NCI-H510A treated with DMSO at 0.1 percent for 48 hours (cell line): Measurements from ENCODE around the gene ARHGEF17.

Experiments
- DNase-seq: peaks from one replicate; lab custom pipeline; 2025; lab: John Stamatoyannopoulos, UW

The ARHGEF17 gene

GRCh38 chr11:73356979-73357860 lies 49.1 kb downstream of the ARHGEF17 start:
- no peak for DNase-seq

- DNase-seq: no peak
Observed at GRCh38 chr11:73358071-73358470, 50.0 kb downstream of the ARHGEF17 start.

- no peak for DNase-seq
Observed at GRCh38 chr11:73359341-73359740, 51.3 kb downstream of the ARHGEF17 start.

GRCh38 chr11:73359930-73360742 lies 52.1 kb downstream of the ARHGEF17 start:
- no peak for DNase-seq

- DNase-seq: no peak
Observed at GRCh38 chr11:73360743-73361369, 52.8 kb downstream of the ARHGEF17 start.

GRCh38 chr11:73361953-73362776 lies 54.1 kb downstream of the ARHGEF17 start:
- DNase-seq: no peak

- no peak for DNase-seq
Observed at GRCh38 chr11:73363147-73363546, 55.1 kb downstream of the ARHGEF17 start.

GRCh38 chr11:73365352-73366264 lies 57.5 kb downstream of the ARHGEF17 start:
- no peak for DNase-seq

GRCh38 chr11:73366265-73366610 lies 58.2 kb downstream of the ARHGEF17 start:
- DNase-seq: no peak

GRCh38 chr11:73366953-73367352 lies 58.9 kb downstream of the ARHGEF17 start:
- DNase-seq: no peak

GRCh38 chr11:73367482-73368024 lies 59.5 kb downstream of the ARHGEF17 start:
- no peak for DNase-seq

- DNase-seq: no peak
Observed at GRCh38 chr11:73372375-73372993, 64.4 kb downstream of the ARHGEF17 start.

GRCh38 chr11:73374151-73374550 lies 66.1 kb downstream of the ARHGEF17 start:
- DNase-seq: no peak

- DNase-seq: no peak
Observed at GRCh38 chr11:73375830-73376159, 67.7 kb downstream of the ARHGEF17 start.

- peak; percentile 96 for DNase-seq
Observed at GRCh38 chr11:73376160-73376802, 68.2 kb downstream of the ARHGEF17 start, which contains the start of gene RELT. Gene RELT (plus strand): TSS chr11:73376399. CDS start chr11:73389137, 12,738 bp downstream.

GRCh38 chr11:73376803-73377629 lies 68.9 kb downstream of the ARHGEF17 start:
- peak; percentile 36 for DNase-seq

- no peak for DNase-seq
Observed at GRCh38 chr11:73379189-73379880, 71.3 kb downstream of the ARHGEF17 start.

- no peak for DNase-seq
Observed at GRCh38 chr11:73380331-73380730, 72.3 kb downstream of the ARHGEF17 start.
